Adrenal gland (tissue), 5 donors: ENCODE measurements around the gene MICU1.

ENCODE experiments used
- POLR2A ChIP-seq, 2 donors: fragments of 450-650 bp; IDR thresholded peaks; one replicate each; pipeline ENCODE4 v1.6.1; 2017; ENCODE audit warnings: antibody characterized with exemption in 2 of 2, mild to moderate bottlenecking in 2 of 2, moderate library complexity in 1 of 2
- TF ChIP-seq, protein P1 (sequence below), 6 experiments: fragments of 450-650 bp in 4 of 6; fragments of 200-600 bp in 2 of 6; sonication (generic) in 1 of 6; IDR thresholded peaks; 1 replicate in 5 of 6; 2 replicates in 1 of 6; pipeline versions ENCODE4 v1.5.1 to v1.8.0; 2016 to 2021; ENCODE audit warnings: antibody characterized with exemption in 6 of 6, mild to moderate bottlenecking in 2 of 6, moderate library complexity in 1 of 6
- donor health status: DM: no; HTN: no; CAD: no.

DNA sequence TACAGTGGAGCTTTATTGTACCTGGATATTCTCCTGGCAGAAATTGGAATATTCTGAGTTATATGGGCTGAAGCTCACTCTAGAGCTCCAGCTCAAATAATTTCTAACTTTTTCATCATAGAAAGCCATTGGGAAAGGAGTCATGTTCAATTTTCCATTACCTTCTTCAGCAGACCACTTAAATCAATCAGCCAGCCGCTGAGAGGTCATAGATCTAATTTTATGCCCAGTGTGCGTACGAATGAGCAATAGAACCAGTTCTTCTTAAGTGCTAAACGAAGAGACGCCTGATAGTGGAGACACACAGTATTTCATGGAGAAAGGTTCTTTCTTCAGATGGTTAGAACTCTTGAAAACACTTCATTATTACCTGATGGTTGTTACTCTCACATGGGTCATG lies 236.2 kb downstream of the MICU1 start:
- TF ChIP-seq, protein P1, sequence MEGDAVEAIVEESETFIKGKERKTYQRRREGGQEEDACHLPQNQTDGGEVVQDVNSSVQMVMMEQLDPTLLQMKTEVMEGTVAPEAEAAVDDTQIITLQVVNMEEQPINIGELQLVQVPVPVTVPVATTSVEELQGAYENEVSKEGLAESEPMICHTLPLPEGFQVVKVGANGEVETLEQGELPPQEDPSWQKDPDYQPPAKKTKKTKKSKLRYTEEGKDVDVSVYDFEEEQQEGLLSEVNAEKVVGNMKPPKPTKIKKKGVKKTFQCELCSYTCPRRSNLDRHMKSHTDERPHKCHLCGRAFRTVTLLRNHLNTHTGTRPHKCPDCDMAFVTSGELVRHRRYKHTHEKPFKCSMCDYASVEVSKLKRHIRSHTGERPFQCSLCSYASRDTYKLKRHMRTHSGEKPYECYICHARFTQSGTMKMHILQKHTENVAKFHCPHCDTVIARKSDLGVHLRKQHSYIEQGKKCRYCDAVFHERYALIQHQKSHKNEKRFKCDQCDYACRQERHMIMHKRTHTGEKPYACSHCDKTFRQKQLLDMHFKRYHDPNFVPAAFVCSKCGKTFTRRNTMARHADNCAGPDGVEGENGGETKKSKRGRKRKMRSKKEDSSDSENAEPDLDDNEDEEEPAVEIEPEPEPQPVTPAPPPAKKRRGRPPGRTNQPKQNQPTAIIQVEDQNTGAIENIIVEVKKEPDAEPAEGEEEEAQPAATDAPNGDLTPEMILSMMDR (IDR thresholded peaks at IDR 0.05), result no peak
- TF ChIP-seq POLR2A (IDR thresholded peaks at IDR 0.05), result no peak
